Suprapubic skin (tissue), 4 donors: ENCODE results near the gene ROPN1. TPM values are rescaled to one million over a fixed set of nuclear protein-coding genes. Genes with fewer than 3 reads are reported as not detected.

ENCODE experiments used
- DNase-seq, 2 donors: peaks; one replicate each; pipeline ENCODE4 v3.0.0-alpha.2; 2019; ENCODE audit warnings: low spot score in 2 of 2
- H3K27ac ChIP-seq: fragments of 200-600 bp; sonication (generic); one replicate; pipeline ENCODE4 v1.5.1; 2019
- H3K27me3 ChIP-seq: fragments of 200-600 bp; sonication (generic); one replicate; pipeline ENCODE4 v1.5.1; 2019
- H3K36me3 ChIP-seq: fragments of 200-600 bp; sonication (generic); one replicate; pipeline ENCODE4 v1.5.1; 2019
- H3K4me1 ChIP-seq: fragments of 200-600 bp; sonication (generic); one replicate; pipeline ENCODE4 v1.5.1; 2019
- H3K4me3 ChIP-seq: fragments of 200-600 bp; sonication (generic); one replicate; pipeline ENCODE4 v1.5.1; 2019; ENCODE audit warnings: mild to moderate bottlenecking
- H3K9me3 ChIP-seq: fragments of 200-600 bp; sonication (generic); one replicate; pipeline ENCODE4 v1.5.1; 2019
- EP300 ChIP-seq: sonication (generic); formaldehyde crosslinking; IDR thresholded peaks from one replicate; pipeline ENCODE4 v1.6.1; 2017; ENCODE audit warnings: antibody characterized with exemption
- POLR2A ChIP-seq, 2 donors: fragments of 450-650 bp; IDR thresholded peaks; one replicate each; pipeline ENCODE4 v1.6.1; 2017; ENCODE audit warnings: antibody characterized with exemption in 2 of 2, mild to moderate bottlenecking in 2 of 2, moderate library complexity in 2 of 2
- POLR2AphosphoS5 ChIP-seq, 3 donors: sonication (generic); formaldehyde crosslinking; IDR thresholded peaks; one replicate each; pipeline ENCODE4 v1.6.1; 2017; ENCODE audit warnings: antibody characterized with exemption in 3 of 3
- WGBS: methylation state at CpG from one replicate; pipeline ENCODE4 v1.1.5; 2018; 5-methylcytosine and 5-hydroxymethylcytosine counted together
- total RNA-seq, 4 donors: library from RNA; depleted of rRNA; stranded (reverse); fragments of >200 nt; gene quantifications; one replicate each; pipeline ENCODE4 v1.1.0, GENCODE V29; 2016
- TF ChIP-seq, protein P1 (sequence below), 2 donors: fragments of 200-600 bp in 1 of 2; fragments of 450-650 bp in 1 of 2; sonication (generic) in 1 of 2; IDR thresholded peaks; one replicate each; pipeline ENCODE4 v1.5.1; 2016 to 2019; ENCODE audit warnings: antibody characterized with exemption in 2 of 2, mild to moderate bottlenecking in 1 of 2, moderate library complexity in 1 of 2

Gene ROPN1
- total RNA-seq, 4 donors from 2014 or later, result 1.4 to 6.0 (median 2.4) TPM

GRCh38 chr3:123934250-123934649 is 57.7 kb downstream of the ROPN1 start:
- TF ChIP-seq POLR2A (IDR thresholded peaks at IDR 0.05) (no peak), POLR2AphosphoS5 (IDR thresholded peaks at IDR 0.05) (no peak), EP300 (no peak)
- TF ChIP-seq, protein P1, sequence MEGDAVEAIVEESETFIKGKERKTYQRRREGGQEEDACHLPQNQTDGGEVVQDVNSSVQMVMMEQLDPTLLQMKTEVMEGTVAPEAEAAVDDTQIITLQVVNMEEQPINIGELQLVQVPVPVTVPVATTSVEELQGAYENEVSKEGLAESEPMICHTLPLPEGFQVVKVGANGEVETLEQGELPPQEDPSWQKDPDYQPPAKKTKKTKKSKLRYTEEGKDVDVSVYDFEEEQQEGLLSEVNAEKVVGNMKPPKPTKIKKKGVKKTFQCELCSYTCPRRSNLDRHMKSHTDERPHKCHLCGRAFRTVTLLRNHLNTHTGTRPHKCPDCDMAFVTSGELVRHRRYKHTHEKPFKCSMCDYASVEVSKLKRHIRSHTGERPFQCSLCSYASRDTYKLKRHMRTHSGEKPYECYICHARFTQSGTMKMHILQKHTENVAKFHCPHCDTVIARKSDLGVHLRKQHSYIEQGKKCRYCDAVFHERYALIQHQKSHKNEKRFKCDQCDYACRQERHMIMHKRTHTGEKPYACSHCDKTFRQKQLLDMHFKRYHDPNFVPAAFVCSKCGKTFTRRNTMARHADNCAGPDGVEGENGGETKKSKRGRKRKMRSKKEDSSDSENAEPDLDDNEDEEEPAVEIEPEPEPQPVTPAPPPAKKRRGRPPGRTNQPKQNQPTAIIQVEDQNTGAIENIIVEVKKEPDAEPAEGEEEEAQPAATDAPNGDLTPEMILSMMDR (IDR thresholded peaks at IDR 0.05), result no peak
- Histone ChIP-seq H3K9me3 (no peaks in the 10 kb centered on the region), H3K4me3 (no peak overlapping the region), H3K36me3 (peaks cover 38% of the 10 kb centered on the region), H3K27ac (no peak overlapping the region), H3K4me1 (no peaks in the 10 kb centered on the region), H3K27me3 (no peaks in the 10 kb centered on the region)
- no peak for DNase-seq
- 87% methylated on average over 2 of the region's 2 CpGs for WGBS

GRCh38 chr3:123930445-123930844 is 61.5 kb downstream of the ROPN1 start:
- Histone ChIP-seq H3K4me1 (no peaks in the 10 kb centered on the region), H3K36me3 (peaks cover 42% of the 10 kb centered on the region), H3K27me3 (no peaks in the 10 kb centered on the region), H3K4me3 (no peak overlapping the region), H3K9me3 (no peaks in the 10 kb centered on the region), H3K27ac (no peak overlapping the region)
- DNase-seq, result no peak
- no peak for TF ChIP-seq EP300
- no peak for TF ChIP-seq POLR2AphosphoS5 (IDR thresholded peaks at IDR 0.05)
- TF ChIP-seq POLR2A (IDR thresholded peaks at IDR 0.05), result no peak
- TF ChIP-seq, protein P1 (IDR thresholded peaks at IDR 0.05), result no peak

DNA sequence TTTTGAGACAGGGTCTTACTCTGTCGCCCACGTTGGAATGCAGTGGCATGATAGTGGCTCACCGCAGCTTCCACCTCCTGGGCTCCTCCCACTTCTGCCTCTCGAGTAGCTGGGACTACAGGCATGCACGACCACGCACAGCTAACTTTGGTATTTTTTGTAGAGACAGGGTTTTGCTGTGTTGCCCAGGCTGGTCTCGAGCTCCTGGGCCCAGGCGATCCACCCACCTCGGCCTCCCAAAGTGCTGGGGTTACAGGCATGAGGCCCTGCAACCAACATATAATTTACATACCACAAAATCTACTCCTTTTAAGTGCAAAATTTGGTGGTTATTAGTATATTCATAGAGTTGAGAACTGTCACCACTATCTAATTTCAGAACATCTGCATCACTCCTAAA is 62.6 kb downstream of the ROPN1 start:
- no peak for DNase-seq
- no peak overlapping the region for H3K4me3 ChIP-seq
- no peaks in the 10 kb centered on the region for H3K9me3 ChIP-seq
- WGBS, result 94% methylated on average over 9 of the region's 9 CpGs
- TF ChIP-seq POLR2AphosphoS5 (IDR thresholded peaks at IDR 0.05), result no peak
- no peak for TF ChIP-seq EP300
- TF ChIP-seq, protein P1 (IDR thresholded peaks at IDR 0.05), result no peak
- no peak for TF ChIP-seq POLR2A (IDR thresholded peaks at IDR 0.05)
- H3K27me3 ChIP-seq, result no peaks in the 10 kb centered on the region
- peaks cover 49% of the 10 kb centered on the region for H3K36me3 ChIP-seq
- no peaks in the 10 kb centered on the region for H3K4me1 ChIP-seq
- H3K27ac ChIP-seq, result no peak overlapping the region

DNA sequence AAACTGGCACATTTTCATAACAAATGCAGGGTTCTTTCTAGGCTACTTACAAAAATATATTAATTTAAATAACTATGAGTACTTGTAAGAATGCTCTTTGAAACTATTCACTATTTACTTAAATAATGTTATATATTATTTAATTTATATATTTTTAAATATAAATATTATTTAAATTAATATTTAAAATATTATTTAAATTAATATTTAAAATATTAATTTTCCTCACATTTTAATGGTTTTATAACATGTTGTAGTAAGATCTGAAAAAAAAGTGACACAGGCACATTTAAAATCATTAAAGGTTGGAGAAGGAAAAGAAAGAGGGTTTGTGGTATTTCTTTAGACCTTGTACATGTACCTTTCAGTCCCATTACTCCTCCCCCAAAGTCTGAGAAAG is 65.5 kb downstream of the ROPN1 start:
- no peaks in the 10 kb centered on the region for H3K4me1 ChIP-seq
- H3K27ac ChIP-seq, result no peak overlapping the region
- H3K4me3 ChIP-seq, result no peak overlapping the region
- peaks cover 3% of the 10 kb centered on the region for H3K9me3 ChIP-seq
- TF ChIP-seq EP300 (no peak), POLR2AphosphoS5 (IDR thresholded peaks at IDR 0.05) (no peak), POLR2A (IDR thresholded peaks at IDR 0.05) (no peak)
- TF ChIP-seq, protein P1 (IDR thresholded peaks at IDR 0.05), result no peak
- no peak for DNase-seq
- H3K27me3 ChIP-seq, result no peaks in the 10 kb centered on the region
- H3K36me3 ChIP-seq, result peaks cover 43% of the 10 kb centered on the region

GRCh38 chr3:123920868-123921267 is 71.1 kb downstream of the ROPN1 start:
- Histone ChIP-seq H3K4me3 (no peak overlapping the region), H3K9me3 (peaks cover 8% of the 10 kb centered on the region), H3K36me3 (peaks cover 36% of the 10 kb centered on the region), H3K27ac (no peak overlapping the region), H3K27me3 (no peaks in the 10 kb centered on the region), H3K4me1 (no peaks in the 10 kb centered on the region)
- TF ChIP-seq, protein P1 (IDR thresholded peaks at IDR 0.05), result no peak
- TF ChIP-seq POLR2A (IDR thresholded peaks at IDR 0.05), result no peak
- no peak for TF ChIP-seq POLR2AphosphoS5 (IDR thresholded peaks at IDR 0.05)
- no peak for TF ChIP-seq EP300
- no peak for DNase-seq
